GM23338 (cell line): ENCODE results near the gene NEB. TPM values are rescaled to one million over a fixed set of nuclear protein-coding genes. Genes with fewer than 3 reads are reported as not detected.

Experiments
- ATAC-seq: fragments of 200-7000 bp; cut with Tn5 transposase; 3 replicates; pipeline ENCODE4 v1.9.1; 2020
- DNase-seq: peaks from one replicate; pipeline ENCODE4 v3.0.0-alpha.2; 2015; ENCODE audit warnings: low spot score
- H2AFZ ChIP-seq: fragments of 200-600 bp; sonication (generic); 2 replicates; pipeline ENCODE4 v1.8.0; 2016; ENCODE audit warnings: antibody characterized with exemption, mild to moderate bottlenecking, moderate library complexity
- H3F3A ChIP-seq: fragments of 200-600 bp; sonication (generic); replicated peaks from 2 replicates; pipeline ENCODE4 v1.8.0; 2017; ENCODE audit warnings: antibody characterized with exemption, mixed run types, low read depth
- H3K27ac ChIP-seq: fragments of 200-600 bp; sonication (generic); 2 replicates; pipeline ENCODE4 v1.6.1; 2016; ENCODE audit warnings: low read depth
- H3K27me3 ChIP-seq: fragments of 200-600 bp; sonication (generic); 2 replicates; pipeline ENCODE4 v1.8.0; 2016; ENCODE audit warnings: mild to moderate bottlenecking, mixed run types, moderate library complexity; ENCODE audit not compliant: insufficient read depth
- H3K36me3 ChIP-seq: fragments of 200-600 bp; sonication (generic); 2 replicates; pipeline ENCODE4 v1.8.0; 2016; ENCODE audit warnings: mild to moderate bottlenecking; ENCODE audit not compliant: insufficient read depth
- H3K4me1 ChIP-seq: fragments of 200-600 bp; sonication (generic); 2 replicates; pipeline ENCODE4 v1.8.0; 2016; ENCODE audit warnings: mild to moderate bottlenecking, moderate library complexity; ENCODE audit not compliant: insufficient read depth
- H3K4me2 ChIP-seq: fragments of 200-600 bp; sonication (generic); 2 replicates; pipeline ENCODE4 v1.7.1; 2017; ENCODE audit warnings: mixed run types
- H3K4me3 ChIP-seq: fragments of 200-600 bp; sonication (generic); 2 replicates; pipeline ENCODE4 v1.6.1; 2016; ENCODE audit warnings: mixed run types
- H3K79me2 ChIP-seq: fragments of 200-600 bp; sonication (generic); replicated peaks from 2 replicates; pipeline ENCODE4 v1.8.0; 2017; ENCODE audit warnings: mild to moderate bottlenecking; ENCODE audit not compliant: insufficient read depth
- H3K9me2 ChIP-seq: fragments of 200-600 bp; sonication (generic); 2 replicates; pipeline ENCODE4 v1.8.0; 2017; ENCODE audit not compliant: insufficient read depth
- H4K20me1 ChIP-seq: fragments of 200-600 bp; sonication (generic); replicated peaks from 2 replicates; pipeline ENCODE4 v1.8.0; 2017; ENCODE audit warnings: mild to moderate bottlenecking; ENCODE audit not compliant: insufficient read depth
- H3K27ac Mint-ChIP-seq: 2 replicates; pipeline ENCODE4 v1.8.0; 2020; ENCODE audit warnings: inconsistent platforms, mild to moderate bottlenecking, moderate library complexity, mixed read lengths
- H3K27me3 Mint-ChIP-seq: 3 replicates; pipeline ENCODE4 v1.8.0; 2022; ENCODE audit warnings: low read depth, mild to moderate bottlenecking, moderate library complexity, mixed read lengths, inconsistent platforms; ENCODE audit not compliant: insufficient read depth, poor library complexity
- H3K36me3 Mint-ChIP-seq: 3 replicates; pipeline ENCODE4 v1.8.0; 2021; ENCODE audit warnings: low read depth, mild to moderate bottlenecking, inconsistent platforms, moderate library complexity, mixed read lengths
- H3K4me1 Mint-ChIP-seq: 3 replicates; pipeline ENCODE4 v1.8.0; 2020; ENCODE audit warnings: mild to moderate bottlenecking, inconsistent platforms, mixed read lengths
- H3K4me3 Mint-ChIP-seq: 3 replicates; pipeline ENCODE4 v1.8.0; 2021; ENCODE audit warnings: moderate library complexity, mild to moderate bottlenecking, inconsistent platforms, mixed read lengths
- H3K9me3 Mint-ChIP-seq: 3 replicates; pipeline ENCODE4 v1.8.0; 2020; ENCODE audit warnings: moderate library complexity, mild to moderate bottlenecking, inconsistent platforms, mixed read lengths
- CREB1 ChIP-seq: fragments of 250-450 bp; sonication (Bioruptor Pico); IDR thresholded peaks from 2 replicates; pipeline ENCODE4 v1.5.0; 2020; ENCODE audit warnings: low read depth, mild to moderate bottlenecking, moderate library complexity
- EZH2 ChIP-seq: fragments of 200-600 bp; sonication (generic); IDR thresholded peaks from one replicate; pipeline ENCODE4 v1.8.0; 2017; ENCODE audit warnings: antibody characterized with exemption, mild to moderate bottlenecking, low read depth; ENCODE audit not compliant: unreplicated experiment
- EZH2phosphoT487 ChIP-seq: fragments of 200-600 bp; sonication (generic); IDR thresholded peaks from one replicate; pipeline ENCODE4 v1.8.1; 2018; ENCODE audit warnings: antibody characterized with exemption; ENCODE audit not compliant: unreplicated experiment
- JUNB ChIP-seq: IDR thresholded peaks from one replicate; pipeline ENCODE4 v1.6.1; 2016; ENCODE audit warnings: antibody characterized with exemption; ENCODE audit not compliant: unreplicated experiment
- NANOG ChIP-seq: IDR thresholded peaks from 2 replicates; pipeline ENCODE4 v1.6.1; 2016; ENCODE audit warnings: antibody characterized with exemption, borderline replicate concordance
- POLR2AphosphoS5 ChIP-seq: IDR thresholded peaks from 2 replicates; pipeline ENCODE4 v1.6.1; 2016; ENCODE audit warnings: antibody characterized with exemption, low read depth
- STAT1 ChIP-seq: IDR thresholded peaks from one replicate; pipeline ENCODE4 v1.6.1; 2016; ENCODE audit warnings: antibody characterized with exemption; ENCODE audit not compliant: unreplicated experiment
- ZNF114 ChIP-seq: fragments of 250-450 bp; sonication (Bioruptor Pico); IDR thresholded peaks from 2 replicates; pipeline ENCODE4 v1.5.0; 2020; ENCODE audit warnings: mild to moderate bottlenecking, moderate library complexity
- ZNF331 ChIP-seq: fragments of 250-450 bp; sonication (Bioruptor Pico); IDR thresholded peaks from 2 replicates; pipeline ENCODE4 v1.5.0; 2020; ENCODE audit warnings: low read depth, mild to moderate bottlenecking, moderate library complexity
- polyA plus RNA-seq: library from polyadenylated mRNA; unstranded; fragments of >200 nt; fragmentation: Nextera tagmentation; extraction: Ambion mirVana; gene quantifications from 2 replicates; pipeline ENCODE4 v1.2.1, GENCODE V29; 2016
- total RNA-seq: library from RNA; depleted of rRNA; stranded (reverse); fragments of >200 nt; shearing (Covaris generic); gene quantifications from 2 replicates; pipeline ENCODE4 v1.2.3, GENCODE V29; 2014
- TF ChIP-seq, protein P1 (sequence below): fragments of 250-450 bp; sonication (Bioruptor Pico); IDR thresholded peaks from 2 replicates; pipeline ENCODE4 v1.5.0; 2020; ENCODE audit warnings: mild to moderate bottlenecking, moderate library complexity
- TF ChIP-seq, protein P2 (sequence below): IDR thresholded peaks from 2 replicates; pipeline ENCODE4 v1.6.1; 2016; ENCODE audit warnings: antibody characterized with exemption
- TF ChIP-seq, protein P3 (sequence below): IDR thresholded peaks from one replicate; pipeline ENCODE4 v1.6.1; 2018; ENCODE audit warnings: antibody characterized with exemption; ENCODE audit not compliant: unreplicated experiment
- TF ChIP-seq, protein P4 (sequence below), 2 experiments: fragments of 200-600 bp in 1 of 2; sonication (generic) in 1 of 2; conservative IDR thresholded peaks; 2 replicates each; pipeline versions ENCODE4 v1.5.1 to v1.6.1; 2016 to 2017; ENCODE audit warnings: antibody characterized with exemption in 2 of 2, low read depth in 2 of 2, mild to moderate bottlenecking in 2 of 2, moderate library complexity in 1 of 2

The NEB gene
- total and polyA plus RNA-seq, 2 experiments from 2014 or later: 6.2 to 13.7 TPM

DNA sequence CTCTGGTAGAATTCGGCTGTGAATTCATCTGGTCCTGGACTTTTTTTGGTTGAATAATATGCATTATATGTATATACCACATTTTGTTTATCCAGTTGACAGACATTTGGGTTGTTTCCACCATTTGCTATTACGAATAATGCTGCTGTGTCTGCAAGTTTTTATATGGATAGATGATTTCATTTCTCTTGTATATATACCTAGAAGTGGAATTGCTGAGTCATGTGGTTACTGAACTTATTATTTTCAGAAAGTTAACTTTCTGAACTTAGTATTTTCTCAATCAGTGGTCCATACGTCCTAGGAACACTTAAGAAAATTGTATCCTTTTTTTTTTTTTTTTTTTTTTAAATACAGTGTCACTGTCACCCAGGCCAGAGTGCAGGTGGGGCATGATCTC lies 261.3 kb downstream of the NEB start:
- H3K9me3 Mint-ChIP-seq: no peaks in the 10 kb centered on the region
- Histone ChIP-seq H3K4me3 (no peak overlapping the region), H3K4me2 (no peak overlapping the region), H3K27ac (no peak overlapping the region), H3K79me2 (peaks cover 74% of the 10 kb centered on the region), H3K27me3 (no peaks in the 10 kb centered on the region), H3K36me3 (peaks cover 58% of the 10 kb centered on the region), H2AFZ (no peak overlapping the region), H3K4me1 (no peaks in the 10 kb centered on the region), H4K20me1 (peaks cover 13% of the 10 kb centered on the region; the same call in 1 of the 2 replicates), H3F3A (no peaks in the 10 kb centered on the region), H3K9me2 (no peaks in the 10 kb centered on the region)
- TF ChIP-seq ZNF331 (no peak), STAT1 (no peak), EZH2 (no peak), ZNF114 (CRISPR knock-in tag) (no peak), CREB1 (CRISPR knock-in tag) (no peak), JUNB (no peak), EZH2phosphoT487 (no peak), NANOG (no peak), POLR2AphosphoS5 (no peak)
- TF ChIP-seq, protein P1, sequence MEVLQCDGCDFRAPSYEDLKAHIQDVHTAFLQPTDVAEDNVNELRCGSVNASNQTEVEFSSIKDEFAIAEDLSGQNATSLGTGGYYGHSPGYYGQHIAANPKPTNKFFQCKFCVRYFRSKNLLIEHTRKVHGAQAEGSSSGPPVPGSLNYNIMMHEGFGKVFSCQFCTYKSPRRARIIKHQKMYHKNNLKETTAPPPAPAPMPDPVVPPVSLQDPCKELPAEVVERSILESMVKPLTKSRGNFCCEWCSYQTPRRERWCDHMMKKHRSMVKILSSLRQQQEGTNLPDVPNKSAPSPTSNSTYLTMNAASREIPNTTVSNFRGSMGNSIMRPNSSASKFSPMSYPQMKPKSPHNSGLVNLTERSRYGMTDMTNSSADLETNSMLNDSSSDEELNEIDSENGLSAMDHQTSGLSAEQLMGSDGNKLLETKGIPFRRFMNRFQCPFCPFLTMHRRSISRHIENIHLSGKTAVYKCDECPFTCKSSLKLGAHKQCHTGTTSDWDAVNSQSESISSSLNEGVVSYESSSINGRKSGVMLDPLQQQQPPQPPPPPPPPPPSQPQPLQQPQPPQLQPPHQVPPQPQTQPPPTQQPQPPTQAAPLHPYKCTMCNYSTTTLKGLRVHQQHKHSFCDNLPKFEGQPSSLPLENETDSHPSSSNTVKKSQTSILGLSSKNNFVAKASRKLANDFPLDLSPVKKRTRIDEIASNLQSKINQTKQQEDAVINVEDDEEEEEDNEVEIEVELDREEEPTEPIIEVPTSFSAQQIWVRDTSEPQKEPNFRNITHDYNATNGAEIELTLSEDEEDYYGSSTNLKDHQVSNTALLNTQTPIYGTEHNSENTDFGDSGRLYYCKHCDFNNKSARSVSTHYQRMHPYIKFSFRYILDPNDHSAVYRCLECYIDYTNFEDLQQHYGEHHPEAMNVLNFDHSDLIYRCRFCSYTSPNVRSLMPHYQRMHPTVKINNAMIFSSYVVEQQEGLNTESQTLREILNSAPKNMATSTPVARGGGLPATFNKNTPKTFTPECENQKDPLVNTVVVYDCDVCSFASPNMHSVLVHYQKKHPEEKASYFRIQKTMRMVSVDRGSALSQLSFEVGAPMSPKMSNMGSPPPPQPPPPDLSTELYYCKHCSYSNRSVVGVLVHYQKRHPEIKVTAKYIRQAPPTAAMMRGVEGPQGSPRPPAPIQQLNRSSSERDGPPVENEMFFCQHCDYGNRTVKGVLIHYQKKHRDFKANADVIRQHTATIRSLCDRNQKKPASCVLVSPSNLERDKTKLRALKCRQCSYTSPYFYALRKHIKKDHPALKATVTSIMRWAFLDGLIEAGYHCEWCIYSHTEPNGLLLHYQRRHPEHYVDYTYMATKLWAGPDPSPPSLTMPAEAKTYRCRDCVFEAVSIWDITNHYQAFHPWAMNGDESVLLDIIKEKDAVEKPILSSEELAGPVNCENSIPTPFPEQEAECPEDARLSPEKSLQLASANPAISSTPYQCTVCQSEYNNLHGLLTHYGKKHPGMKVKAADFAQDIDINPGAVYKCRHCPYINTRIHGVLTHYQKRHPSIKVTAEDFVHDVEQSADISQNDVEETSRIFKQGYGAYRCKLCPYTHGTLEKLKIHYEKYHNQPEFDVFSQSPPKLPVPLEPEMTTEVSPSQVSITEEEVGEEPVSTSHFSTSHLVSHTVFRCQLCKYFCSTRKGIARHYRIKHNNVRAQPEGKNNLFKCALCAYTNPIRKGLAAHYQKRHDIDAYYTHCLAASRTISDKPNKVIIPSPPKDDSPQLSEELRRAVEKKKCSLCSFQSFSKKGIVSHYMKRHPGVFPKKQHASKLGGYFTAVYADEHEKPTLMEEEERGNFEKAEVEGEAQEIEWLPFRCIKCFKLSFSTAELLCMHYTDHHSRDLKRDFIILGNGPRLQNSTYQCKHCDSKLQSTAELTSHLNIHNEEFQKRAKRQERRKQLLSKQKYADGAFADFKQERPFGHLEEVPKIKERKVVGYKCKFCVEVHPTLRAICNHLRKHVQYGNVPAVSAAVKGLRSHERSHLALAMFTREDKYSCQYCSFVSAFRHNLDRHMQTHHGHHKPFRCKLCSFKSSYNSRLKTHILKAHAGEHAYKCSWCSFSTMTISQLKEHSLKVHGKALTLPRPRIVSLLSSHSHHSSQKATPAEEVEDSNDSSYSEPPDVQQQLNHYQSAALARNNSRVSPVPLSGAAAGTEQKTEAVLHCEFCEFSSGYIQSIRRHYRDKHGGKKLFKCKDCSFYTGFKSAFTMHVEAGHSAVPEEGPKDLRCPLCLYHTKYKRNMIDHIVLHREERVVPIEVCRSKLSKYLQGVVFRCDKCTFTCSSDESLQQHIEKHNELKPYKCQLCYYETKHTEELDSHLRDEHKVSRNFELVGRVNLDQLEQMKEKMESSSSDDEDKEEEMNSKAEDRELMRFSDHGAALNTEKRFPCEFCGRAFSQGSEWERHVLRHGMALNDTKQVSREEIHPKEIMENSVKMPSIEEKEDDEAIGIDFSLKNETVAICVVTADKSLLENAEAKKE: no peak
- TF ChIP-seq, protein P2, sequence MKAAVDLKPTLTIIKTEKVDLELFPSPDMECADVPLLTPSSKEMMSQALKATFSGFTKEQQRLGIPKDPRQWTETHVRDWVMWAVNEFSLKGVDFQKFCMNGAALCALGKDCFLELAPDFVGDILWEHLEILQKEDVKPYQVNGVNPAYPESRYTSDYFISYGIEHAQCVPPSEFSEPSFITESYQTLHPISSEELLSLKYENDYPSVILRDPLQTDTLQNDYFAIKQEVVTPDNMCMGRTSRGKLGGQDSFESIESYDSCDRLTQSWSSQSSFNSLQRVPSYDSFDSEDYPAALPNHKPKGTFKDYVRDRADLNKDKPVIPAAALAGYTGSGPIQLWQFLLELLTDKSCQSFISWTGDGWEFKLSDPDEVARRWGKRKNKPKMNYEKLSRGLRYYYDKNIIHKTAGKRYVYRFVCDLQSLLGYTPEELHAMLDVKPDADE: no peak
- TF ChIP-seq, protein P3, sequence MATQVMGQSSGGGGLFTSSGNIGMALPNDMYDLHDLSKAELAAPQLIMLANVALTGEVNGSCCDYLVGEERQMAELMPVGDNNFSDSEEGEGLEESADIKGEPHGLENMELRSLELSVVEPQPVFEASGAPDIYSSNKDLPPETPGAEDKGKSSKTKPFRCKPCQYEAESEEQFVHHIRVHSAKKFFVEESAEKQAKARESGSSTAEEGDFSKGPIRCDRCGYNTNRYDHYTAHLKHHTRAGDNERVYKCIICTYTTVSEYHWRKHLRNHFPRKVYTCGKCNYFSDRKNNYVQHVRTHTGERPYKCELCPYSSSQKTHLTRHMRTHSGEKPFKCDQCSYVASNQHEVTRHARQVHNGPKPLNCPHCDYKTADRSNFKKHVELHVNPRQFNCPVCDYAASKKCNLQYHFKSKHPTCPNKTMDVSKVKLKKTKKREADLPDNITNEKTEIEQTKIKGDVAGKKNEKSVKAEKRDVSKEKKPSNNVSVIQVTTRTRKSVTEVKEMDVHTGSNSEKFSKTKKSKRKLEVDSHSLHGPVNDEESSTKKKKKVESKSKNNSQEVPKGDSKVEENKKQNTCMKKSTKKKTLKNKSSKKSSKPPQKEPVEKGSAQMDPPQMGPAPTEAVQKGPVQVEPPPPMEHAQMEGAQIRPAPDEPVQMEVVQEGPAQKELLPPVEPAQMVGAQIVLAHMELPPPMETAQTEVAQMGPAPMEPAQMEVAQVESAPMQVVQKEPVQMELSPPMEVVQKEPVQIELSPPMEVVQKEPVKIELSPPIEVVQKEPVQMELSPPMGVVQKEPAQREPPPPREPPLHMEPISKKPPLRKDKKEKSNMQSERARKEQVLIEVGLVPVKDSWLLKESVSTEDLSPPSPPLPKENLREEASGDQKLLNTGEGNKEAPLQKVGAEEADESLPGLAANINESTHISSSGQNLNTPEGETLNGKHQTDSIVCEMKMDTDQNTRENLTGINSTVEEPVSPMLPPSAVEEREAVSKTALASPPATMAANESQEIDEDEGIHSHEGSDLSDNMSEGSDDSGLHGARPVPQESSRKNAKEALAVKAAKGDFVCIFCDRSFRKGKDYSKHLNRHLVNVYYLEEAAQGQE: no peak
- TF ChIP-seq, protein P4, sequence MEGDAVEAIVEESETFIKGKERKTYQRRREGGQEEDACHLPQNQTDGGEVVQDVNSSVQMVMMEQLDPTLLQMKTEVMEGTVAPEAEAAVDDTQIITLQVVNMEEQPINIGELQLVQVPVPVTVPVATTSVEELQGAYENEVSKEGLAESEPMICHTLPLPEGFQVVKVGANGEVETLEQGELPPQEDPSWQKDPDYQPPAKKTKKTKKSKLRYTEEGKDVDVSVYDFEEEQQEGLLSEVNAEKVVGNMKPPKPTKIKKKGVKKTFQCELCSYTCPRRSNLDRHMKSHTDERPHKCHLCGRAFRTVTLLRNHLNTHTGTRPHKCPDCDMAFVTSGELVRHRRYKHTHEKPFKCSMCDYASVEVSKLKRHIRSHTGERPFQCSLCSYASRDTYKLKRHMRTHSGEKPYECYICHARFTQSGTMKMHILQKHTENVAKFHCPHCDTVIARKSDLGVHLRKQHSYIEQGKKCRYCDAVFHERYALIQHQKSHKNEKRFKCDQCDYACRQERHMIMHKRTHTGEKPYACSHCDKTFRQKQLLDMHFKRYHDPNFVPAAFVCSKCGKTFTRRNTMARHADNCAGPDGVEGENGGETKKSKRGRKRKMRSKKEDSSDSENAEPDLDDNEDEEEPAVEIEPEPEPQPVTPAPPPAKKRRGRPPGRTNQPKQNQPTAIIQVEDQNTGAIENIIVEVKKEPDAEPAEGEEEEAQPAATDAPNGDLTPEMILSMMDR (conservative IDR thresholded peaks at IDR 0.05; ENCODE audit: low read depth in 2 of 2): no peak
- no peak overlapping the region for H3K4me3 Mint-ChIP-seq
- no peak overlapping the region for H3K27ac Mint-ChIP-seq
- peaks cover 92% of the 10 kb centered on the region for H3K36me3 Mint-ChIP-seq
- ATAC-seq (no peak), DNase-seq (no peak)
- no peaks in the 10 kb centered on the region for H3K4me1 Mint-ChIP-seq
- H3K27me3 Mint-ChIP-seq: no peaks in the 10 kb centered on the region
